D341Med (cell line): ENCODE results near the gene PAX4.

Experiments
- DNase-seq: peaks from one replicate; pipeline ENCODE4 v3.0.0; 2012; ENCODE audit warnings: low spot score

Gene PAX4

GRCh38 chr7:127618042-127618441 is at the start of gene PAX4:
Gene PAX4, minus strand, starts transcription at chr7:127618142. Its CDS starts 2,214 bp downstream, at chr7:127615928.
- DNase-seq, result no peak

GRCh38 chr7:127667017-127667670 is 49.2 kb upstream of the PAX4 start:
- DNase-seq, result no peak

DNA sequence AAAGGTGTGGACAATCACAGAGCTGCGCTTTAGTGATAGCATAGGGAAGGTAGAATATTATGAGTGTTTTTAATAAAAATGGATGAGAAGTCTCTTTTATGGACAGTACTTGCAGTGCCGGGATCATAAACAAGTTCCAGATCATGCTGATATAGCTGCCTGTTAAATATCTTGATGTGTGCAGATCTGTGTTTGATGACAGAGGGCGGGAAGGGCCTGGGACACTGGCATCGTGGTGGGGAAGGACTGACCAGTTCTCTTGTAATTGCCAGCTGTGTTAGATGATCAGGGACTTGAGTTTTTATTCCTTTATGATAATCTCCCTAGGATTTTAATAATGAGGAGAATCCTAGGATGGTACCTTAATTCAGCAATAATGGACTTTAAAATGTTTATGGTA is 48.7 kb upstream of the PAX4 start:
- DNase-seq, result no peak

DNA sequence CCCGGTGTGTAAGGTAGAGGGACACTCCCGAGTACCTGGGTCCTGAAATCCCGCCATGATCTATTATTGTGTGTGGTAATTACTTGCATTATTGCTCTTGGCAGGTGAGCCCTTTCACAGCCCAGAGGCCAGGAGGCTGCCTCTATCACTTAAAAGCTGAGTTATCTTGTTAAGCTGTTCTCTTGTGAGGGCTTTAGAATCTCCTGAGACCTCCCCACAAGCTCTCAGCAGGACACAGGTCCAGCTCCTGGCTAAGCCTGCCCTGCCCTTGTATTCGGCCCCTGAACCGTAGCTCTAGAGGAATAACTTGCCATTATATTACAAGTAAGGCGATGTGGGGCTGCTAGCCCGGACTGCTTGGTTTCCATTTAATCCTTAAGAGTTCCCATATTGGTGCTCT is 48.0 kb upstream of the PAX4 start:
- DNase-seq, result peak; percentile 43

- DNase-seq, result no peak
Measured at GRCh38 chr7:127658970-127659630, 41.2 kb upstream of the PAX4 start.

DNA sequence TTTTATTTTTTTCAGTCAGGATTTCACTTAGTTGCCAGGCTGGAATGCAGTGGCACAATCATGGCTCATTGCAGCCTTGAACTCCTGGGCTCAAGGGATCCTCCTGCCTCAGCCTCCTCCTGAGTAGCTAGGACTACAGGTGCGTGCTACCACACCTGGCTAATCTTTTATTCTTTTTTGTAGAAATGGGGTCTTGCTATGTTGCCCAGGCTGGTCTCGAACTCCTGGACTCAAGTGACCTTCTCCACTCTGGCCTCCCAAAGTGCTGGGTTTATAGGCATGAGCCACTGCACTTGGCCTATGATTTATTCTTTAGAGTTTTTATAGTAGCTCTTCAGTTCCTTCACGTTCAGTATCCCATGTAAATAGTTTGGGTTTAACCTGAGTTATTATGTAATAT is 39.6 kb upstream of the PAX4 start:
- DNase-seq, result no peak

- DNase-seq, result no peak
Measured at GRCh38 chr7:127655720-127656119, 37.8 kb upstream of the PAX4 start.

DNA sequence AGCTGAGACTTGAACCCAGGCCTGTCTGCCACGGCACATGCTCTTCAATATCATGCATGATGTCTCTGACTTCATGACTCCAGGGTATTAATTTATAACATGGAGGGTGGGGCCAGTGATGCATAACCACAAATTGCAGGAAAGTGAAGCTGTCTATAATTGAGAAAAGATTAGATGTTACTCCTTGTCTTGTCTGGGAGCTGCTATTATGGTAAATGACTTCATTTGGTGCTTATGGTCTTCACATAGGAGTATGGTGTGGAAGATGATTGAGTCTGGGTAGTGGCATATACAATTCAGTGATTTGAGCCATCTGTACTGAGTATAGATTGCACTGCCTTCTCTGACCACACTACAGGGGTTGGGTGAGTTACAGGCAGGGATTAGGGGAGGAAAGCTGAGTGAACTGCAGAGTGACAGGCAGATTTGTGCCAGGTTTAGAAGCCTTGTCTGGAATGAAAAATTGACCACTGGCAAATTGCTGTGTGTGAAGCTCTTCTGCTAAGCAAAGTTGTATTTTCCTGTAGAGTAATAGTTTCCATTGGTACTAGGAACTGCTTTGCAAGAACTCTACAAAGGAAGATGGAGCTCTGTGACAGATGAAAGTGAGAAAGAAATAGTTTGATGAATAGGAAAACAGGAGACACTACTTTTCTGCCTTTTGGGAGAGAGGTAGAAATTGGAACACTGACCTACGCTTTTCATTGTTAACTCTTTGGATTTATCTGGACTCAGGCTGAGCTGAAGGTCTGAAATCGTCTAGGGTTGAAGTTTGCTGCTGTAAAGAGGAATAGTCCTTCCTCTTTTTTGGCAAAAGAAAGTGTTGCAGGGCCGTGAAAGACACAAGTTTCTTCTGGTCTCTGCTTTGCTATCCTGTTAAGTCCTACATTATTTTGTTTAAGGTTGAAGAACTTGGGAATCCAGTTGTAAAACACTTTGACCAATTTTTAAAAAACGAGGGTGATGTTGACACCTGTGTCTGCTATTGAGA is 36.8 kb upstream of the PAX4 start:
- DNase-seq, result peak; percentile 39

DNA sequence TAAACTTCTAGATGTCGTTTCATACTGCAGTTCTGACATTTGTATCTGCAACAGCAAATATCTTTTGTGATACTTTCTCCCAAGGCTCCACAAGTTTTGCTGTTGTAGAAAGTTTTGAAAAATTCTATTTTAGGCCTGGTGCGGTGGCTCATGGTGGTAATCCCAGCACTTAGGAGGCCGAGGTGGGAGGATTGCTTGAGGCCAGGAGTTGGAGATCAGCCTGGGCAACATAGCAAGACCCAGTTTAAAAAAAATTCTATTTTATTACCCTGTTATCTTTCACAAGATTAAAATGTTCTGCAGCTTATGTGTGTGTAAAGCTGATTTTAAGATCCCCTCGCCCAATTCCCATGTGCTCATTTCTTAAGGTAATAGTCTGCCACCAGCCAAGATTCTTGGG is 35.5 kb upstream of the PAX4 start:
- no peak for DNase-seq

- no peak for DNase-seq
Measured at GRCh38 chr7:127652333-127653248, 34.6 kb upstream of the PAX4 start.

GRCh38 chr7:127651556-127652332 is 33.8 kb upstream of the PAX4 start, which contains the start of gene SND1:
Gene SND1, plus strand, starts transcription at chr7:127652194. Its CDS starts 180 bp downstream, at chr7:127652374.
- peak; percentile 98 for DNase-seq

DNA sequence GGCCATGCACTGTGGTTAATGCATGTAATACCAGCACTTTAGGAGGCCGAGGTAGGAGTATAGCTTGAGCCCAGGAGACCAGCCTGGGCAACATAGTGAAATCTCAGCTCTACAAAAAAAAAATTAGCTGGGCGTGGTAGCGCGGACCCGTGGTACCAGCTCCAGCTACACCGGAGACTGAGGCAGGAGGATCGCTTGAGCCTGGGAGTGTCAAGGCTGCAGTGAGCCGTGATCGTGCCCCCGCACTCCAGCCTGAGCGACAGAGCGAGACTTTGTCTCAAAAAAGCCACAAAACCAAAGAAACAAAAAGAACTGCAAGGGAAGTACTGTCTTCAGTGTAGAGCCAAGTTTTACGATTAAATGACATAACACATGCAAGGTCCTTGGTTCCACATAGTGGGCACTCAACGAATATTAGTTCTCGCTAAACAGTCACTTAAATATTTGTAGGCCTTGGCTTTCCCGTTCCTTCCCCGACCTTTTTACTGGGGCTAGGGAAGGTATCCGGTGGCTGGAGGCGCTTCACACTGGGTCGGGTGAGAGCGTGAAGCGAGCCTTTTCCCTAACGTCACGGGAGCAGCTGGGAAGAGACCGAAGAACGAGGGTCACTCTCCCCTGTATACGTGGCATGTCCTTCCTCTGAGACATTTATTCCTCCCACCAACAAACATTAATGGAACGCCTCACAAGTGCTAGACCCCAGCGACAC is 33.1 kb upstream of the PAX4 start:
- DNase-seq, result no peak

GRCh38 chr7:127648986-127649385 is 31.0 kb upstream of the PAX4 start:
- no peak for DNase-seq

- no peak for DNase-seq
Measured at GRCh38 chr7:127647636-127648035, 29.7 kb upstream of the PAX4 start.

DNA sequence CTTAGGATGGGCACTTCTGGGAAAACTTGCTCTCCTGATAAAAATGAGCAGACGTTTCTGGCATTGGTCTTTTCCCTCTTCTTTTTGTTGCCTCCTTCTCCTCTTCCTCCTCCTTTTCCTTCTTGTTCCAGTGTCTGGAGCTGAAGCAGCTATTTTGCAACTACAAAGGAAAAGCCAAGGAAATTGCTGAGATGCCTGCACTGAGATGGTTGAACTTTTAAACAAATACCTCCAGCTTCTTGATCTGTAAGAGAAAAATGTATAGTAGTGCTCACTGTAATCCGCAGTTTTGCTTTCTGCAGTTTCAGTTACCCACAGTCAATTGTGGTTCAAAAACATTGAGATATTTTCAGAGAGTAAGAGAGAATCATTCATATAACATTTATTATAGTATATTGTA is 26.5 kb upstream of the PAX4 start:
- no peak for DNase-seq

DNA sequence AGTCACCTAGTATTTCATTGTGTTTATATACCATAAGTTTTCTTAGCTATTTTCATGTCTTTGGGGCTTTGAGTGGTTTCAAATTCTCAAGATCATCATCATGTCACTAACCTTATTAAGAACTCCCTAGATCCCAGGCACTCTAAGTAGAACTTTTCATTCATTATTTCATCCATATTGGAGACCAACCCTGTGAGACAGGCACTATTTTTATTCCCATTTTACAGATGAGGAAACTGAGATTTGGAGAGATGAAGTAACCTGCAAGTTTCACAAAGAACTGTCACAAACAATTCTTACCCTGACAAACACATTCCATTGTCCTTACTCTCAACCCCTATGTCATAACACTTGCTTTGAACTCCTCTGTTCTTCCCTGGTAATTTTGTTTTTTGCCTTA is 20.3 kb upstream of the PAX4 start:
- no peak for DNase-seq

DNA sequence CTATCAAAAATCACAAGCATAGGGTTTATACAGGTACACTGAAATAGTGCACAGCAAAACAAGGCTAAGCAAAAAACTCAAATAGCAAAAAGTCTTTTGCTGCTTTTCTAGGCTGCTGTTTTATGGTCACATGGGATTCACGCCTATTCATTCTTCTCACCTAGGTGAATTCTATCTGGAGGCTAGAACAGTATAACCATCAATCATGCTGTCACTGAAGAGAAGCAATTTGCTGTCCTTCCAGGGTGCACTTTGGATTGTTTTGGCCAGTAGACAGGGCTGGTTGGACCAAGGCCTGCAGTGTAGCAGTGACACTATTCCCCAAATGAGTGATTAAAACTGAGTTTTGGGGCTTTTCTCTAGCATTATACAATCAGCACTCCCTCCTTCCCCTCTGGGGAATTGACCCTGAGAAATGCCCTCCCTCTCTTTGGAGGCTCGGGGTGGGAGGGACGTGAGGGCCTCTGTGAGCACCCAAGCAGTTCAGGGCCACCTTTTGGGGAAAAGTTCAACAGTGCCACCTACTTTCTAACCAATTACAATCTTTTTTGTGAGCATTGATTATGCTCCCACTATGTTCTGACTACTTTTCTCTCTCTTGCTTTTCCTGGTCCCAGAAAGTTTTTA is 17.8 kb upstream of the PAX4 start:
- DNase-seq, result no peak

DNA sequence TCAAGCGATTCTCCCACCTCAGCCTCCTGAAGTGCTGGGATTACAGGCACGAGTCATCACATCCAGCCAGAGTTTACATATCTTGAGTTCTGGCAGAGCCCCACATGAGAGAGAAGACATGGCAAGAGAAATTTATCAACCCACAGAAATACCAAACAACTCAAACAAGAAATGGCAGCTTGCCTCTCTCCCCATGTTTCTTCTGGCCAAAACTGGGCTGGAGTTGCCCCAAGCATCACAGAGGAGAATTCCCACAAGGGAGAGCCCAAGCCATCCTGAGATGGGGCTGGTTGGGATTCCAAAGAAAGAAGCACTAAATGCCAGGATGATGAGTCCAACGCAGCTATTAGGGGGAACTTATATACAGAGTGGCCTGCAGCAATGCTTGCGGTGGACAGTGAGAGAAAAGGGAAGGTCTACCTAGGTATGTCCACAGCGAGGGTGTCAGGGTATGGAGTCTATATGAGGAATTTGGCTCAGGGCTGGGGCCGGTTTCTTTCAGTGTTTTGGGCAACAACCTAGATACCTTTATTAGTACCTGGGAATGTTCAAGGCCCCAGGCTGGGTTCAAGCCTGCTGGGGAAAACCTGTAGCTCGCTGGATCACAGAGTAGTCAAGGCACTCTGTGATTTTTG is 14.5 kb upstream of the PAX4 start:
- DNase-seq, result no peak

GRCh38 chr7:127629268-127629854 is 11.4 kb upstream of the PAX4 start:
- peak; percentile 67 for DNase-seq
